ENCODE results near the gene NUDT21. TPM values are rescaled to one million over a fixed set of nuclear protein-coding genes. Genes with fewer than 3 reads are reported as not detected.
"Not testable (repeated sequence)": the region's sequence is repeated elsewhere in the genome, so short reads cannot be mapped to it uniquely, and the experiment has no call there.

The NUDT21 gene
- polyA plus RNA-seq, 3 donors from 2014 or later, result 71.2 to 79.8 (median 76.8) TPM

DNA sequence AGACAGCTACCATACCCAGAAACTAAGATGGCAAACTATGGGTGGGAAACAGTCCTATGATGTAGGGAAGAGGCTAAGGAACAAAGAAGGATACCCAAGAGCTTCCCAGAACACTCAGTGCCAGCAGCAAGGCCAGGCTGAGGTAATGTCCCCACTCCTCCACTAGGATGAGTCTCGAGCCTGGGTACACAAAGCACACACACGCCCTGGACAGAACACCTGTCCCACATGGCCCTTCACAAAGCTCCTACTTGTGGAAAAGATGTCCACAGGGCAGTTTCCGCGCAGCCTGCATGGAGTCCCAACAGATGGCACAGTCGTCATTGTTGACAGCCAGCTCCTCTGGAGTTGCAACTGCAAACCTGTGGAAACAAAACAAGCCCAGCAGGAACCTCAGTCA is 49.6 kb downstream of the NUDT21 start:
- Mint-ChIP-seq H3K9me3 (no peaks in the 10 kb centered on the region), H3K36me3 (peaks cover 11 to 42% (median 29%) of the 10 kb centered on the region in 3 donors), H3K4me3 (no peak overlapping the region)

DNA sequence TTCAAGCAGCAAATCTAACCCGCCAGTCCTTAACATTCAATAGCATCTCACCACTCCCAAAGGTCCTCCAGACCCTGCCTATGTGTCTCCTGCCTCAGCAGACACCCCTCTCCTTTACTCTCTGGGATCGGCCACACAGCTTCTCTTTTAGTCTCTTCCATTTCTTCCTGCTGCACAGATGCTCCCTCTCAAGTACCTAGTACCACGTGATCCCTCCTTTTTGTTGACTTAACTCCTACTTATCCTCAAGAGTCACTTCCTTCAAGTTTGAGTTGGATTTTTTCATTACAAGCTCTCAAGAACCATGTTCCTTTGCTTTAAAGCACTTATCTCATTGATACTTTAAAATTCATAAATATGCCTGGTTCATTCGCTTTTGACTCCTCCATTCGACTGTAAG is 50.7 kb downstream of the NUDT21 start:
- no peak overlapping the region for H3K27ac Mint-ChIP-seq

More for the DNA sequence above, 49.6 kb downstream of the NUDT21 start:
- Mint-ChIP-seq H3K27me3 (ENCODE audit: low read depth in 3 of 3) (peaks cover 0 to 2% (median 0%) of the 10 kb centered on the region in 3 donors), H3K4me1 (peaks cover 0 to 2% of the 10 kb centered on the region in 2 donors), H3K27ac (no peak overlapping the region)
- no peak for DNase-seq

DNA sequence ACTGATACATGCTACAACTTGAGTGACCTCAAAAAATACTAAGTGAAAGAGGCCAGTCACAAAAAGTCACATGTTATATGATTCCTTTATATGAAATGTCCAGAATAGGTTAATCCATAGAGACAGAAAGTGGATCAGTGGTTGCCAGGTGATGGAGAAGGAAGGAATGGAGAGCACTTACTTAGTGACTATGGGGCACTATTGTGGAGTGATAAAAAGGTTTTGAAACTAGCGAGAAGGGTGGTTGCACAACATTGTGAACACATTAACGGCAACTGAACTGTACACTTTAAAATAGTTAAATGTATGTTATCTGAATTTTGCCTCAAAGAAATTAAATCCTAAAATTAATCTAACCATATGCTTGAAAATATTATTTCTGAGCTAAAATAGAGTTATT is 51.6 kb downstream of the NUDT21 start:
- no peak overlapping the region for H3K4me3 Mint-ChIP-seq
- H3K27me3 Mint-ChIP-seq (ENCODE audit: low read depth in 3 of 3), result peaks cover 0 to 2% (median 0%) of the 10 kb centered on the region in 3 donors
- H3K9me3 Mint-ChIP-seq, result no peaks in the 10 kb centered on the region
- H3K36me3 Mint-ChIP-seq, result peaks cover 14 to 39% (median 35%) of the 10 kb centered on the region in 3 donors
- DNase-seq, result no peak
- no peak overlapping the region for H3K27ac Mint-ChIP-seq
- peaks cover 0 to 8% of the 10 kb centered on the region in 2 donors for H3K4me1 Mint-ChIP-seq

More for the DNA sequence above, 50.7 kb downstream of the NUDT21 start:
- Mint-ChIP-seq H3K4me3 (no peak overlapping the region), H3K36me3 (peaks cover 16 to 45% (median 33%) of the 10 kb centered on the region in 3 donors), H3K27me3 (ENCODE audit: low read depth in 3 of 3) (peaks cover 0 to 2% (median 0%) of the 10 kb centered on the region in 3 donors), H3K4me1 (peaks cover 2 to 5% of the 10 kb centered on the region in 2 donors), H3K9me3 (no peaks in the 10 kb centered on the region)
- no peak for DNase-seq

DNA sequence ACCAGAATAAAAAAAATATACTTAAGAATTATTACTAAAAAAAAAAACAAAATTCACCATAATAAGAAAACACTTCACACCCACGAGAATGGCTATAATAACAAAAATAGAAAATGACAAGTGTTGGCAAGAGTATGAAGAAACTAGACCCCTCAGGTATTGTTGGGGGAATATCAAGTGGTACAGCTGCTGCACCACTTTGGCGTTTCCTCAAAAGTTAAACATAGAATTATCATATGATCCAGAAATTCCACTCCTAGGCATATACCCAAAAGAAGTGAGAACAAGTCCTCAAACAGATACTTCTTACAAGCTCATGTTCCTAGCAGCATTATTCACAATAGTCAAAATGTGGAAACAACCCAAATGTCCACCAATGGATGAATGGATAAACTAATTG is 52.1 kb downstream of the NUDT21 start:
- Mint-ChIP-seq H3K27ac (no peak overlapping the region), H3K9me3 (no peaks in the 10 kb centered on the region), H3K36me3 (peaks cover 16 to 38% (median 37%) of the 10 kb centered on the region in 3 donors)

DNA sequence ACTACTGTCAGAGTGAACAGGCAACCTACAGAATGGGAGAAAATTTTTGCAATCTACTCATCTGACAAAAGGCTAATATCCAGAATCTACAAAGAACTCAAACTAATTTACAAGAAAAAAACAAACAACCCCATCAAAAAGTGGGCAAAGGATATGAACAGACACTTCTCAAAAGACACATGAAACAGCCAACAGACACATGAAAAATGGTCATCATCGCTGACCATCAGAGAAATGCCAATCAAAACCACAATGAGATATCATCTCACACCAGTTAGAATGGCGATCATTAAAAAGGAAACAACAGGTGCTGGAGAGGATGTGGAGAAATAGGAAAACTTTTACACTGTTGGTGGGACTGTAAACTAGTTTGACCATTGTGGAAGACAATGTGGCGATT is 54.4 kb downstream of the NUDT21 start:
- Mint-ChIP-seq H3K36me3 (peaks cover 30 to 37% (median 34%) of the 10 kb centered on the region in 3 donors), H3K4me1 (peaks cover 5 to 13% of the 10 kb centered on the region in 2 donors)
- not testable (repeated sequence) for DNase-seq; H3K27ac Mint-ChIP-seq; H3K9me3 Mint-ChIP-seq; H3K27me3 Mint-ChIP-seq (ENCODE audit: low read depth in 3 of 3); H3K4me3 Mint-ChIP-seq

More for the DNA sequence above, 52.1 kb downstream of the NUDT21 start:
- Mint-ChIP-seq H3K27me3 (ENCODE audit: low read depth in 3 of 3) (peaks cover 0 to 2% (median 0%) of the 10 kb centered on the region in 3 donors), H3K4me1 (peaks cover 1 to 9% of the 10 kb centered on the region in 2 donors), H3K4me3 (no peak overlapping the region)
- no peak for DNase-seq

DNA sequence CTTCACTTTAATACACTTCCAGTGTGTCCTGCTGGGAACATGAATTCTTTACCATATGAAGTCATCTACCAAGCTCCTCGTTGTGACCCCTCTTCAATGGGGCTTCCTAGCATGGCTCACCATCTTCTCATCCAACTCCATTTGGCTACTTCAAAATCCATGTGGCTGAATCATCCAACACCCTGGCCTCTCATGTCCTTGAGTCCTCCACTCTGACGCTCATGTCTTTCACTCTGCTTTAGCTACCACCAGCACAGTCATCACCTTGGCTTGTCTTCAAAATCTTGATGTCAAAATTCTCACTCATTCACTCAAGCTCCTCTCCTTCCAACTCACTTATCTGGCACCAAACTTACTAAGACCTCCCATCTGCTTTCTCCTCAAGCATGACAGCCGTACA is 61.6 kb downstream of the NUDT21 start:
- H3K9me3 Mint-ChIP-seq, result no peaks in the 10 kb centered on the region
- H3K27ac Mint-ChIP-seq, result no peak overlapping the region
- peaks cover 37 to 48% (median 47%) of the 10 kb centered on the region in 3 donors for H3K36me3 Mint-ChIP-seq
- no peak for DNase-seq
- H3K4me3 Mint-ChIP-seq, result no peak overlapping the region
- peaks cover 6 to 7% of the 10 kb centered on the region in 2 donors for H3K4me1 Mint-ChIP-seq
- peaks cover 0 to 4% (median 0%) of the 10 kb centered on the region in 3 donors for H3K27me3 Mint-ChIP-seq (ENCODE audit: low read depth in 3 of 3)

DNA sequence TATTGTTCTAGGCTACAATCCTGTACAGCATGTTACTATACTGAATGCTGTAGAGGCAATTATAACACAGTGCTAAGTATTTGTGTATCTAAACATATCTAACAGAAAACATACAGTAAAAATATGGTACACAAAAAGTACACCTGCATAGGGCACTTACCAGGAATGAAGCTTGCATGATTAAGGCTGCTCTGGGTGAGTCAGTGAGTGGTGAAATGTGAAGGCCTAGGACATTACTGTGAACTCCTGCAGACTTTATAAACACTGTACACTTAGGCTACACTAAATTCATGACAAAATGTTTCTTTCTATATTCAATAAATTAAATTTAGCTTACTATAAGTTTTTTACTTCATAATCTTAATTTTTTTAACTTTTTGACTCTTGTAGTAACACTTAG is 62.9 kb downstream of the NUDT21 start:
- Mint-ChIP-seq H3K27ac (no peak overlapping the region), H3K9me3 (no peaks in the 10 kb centered on the region), H3K36me3 (peaks cover 45 to 56% (median 51%) of the 10 kb centered on the region in 3 donors)

DNA sequence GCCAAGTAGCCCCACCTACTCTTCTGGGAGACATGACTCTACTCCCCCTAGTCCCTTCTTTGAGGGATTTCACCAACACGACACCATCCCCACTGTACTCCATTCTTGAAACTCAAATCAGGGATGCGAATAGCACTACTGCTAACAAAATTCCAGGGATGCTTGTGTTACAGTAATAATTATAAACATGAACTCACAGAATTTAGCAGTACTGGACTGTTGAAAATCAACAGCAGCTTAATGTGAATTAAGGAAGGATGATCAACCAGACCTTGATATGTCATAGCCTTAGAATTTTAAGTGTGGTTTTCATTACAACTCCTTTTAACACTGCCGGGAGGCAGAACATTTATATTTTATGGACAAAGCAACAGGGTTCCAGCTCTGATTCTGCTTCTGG is 63.7 kb downstream of the NUDT21 start:
- Mint-ChIP-seq H3K36me3 (peaks cover 51 to 61% (median 53%) of the 10 kb centered on the region in 3 donors), H3K27me3 (ENCODE audit: low read depth in 3 of 3) (peaks cover 0 to 7% (median 0%) of the 10 kb centered on the region in 3 donors), H3K27ac (no peak overlapping the region), H3K4me3 (no peak overlapping the region), H3K4me1 (peaks cover 0 to 3% of the 10 kb centered on the region in 2 donors), H3K9me3 (peaks cover 0 to 2% (median 0%) of the 10 kb centered on the region in 6 donors)
- DNase-seq, result no peak

More for the DNA sequence above, 62.9 kb downstream of the NUDT21 start:
- Mint-ChIP-seq H3K27me3 (ENCODE audit: low read depth in 3 of 3) (peaks cover 0 to 6% (median 0%) of the 10 kb centered on the region in 3 donors), H3K4me1 (peaks cover 0 to 3% of the 10 kb centered on the region in 2 donors), H3K4me3 (no peak overlapping the region)
- no peak for DNase-seq

DNA sequence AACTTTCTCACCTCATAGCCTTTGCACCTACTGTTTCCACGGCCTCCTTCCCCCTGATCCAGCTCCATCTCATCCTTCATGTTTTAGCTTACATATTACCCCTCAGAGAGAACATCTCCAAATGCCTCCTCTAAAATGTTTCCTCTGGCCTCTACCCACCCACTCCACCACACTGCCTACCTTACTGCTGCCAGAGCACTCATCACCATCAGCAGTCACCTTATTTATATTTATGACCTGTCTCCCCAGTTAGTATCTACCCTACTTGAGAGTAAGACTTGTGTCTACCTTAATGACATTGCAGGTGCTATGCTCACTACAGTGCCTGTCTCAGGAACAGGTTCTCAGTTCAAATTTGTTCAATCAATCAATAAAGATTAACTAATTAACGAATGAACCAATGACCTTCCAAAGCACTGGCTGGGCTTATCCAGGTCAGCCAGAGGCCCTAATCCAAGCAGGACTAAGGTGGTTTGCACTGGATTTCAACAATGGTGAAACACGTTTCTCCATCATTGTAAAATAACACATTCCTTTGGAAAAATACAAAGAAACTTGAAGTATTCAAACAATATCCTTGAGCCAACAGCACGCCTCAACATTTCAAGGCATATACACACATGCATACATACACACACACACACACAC is 66.9 kb downstream of the NUDT21 start:
- H3K27me3 Mint-ChIP-seq (ENCODE audit: low read depth in 3 of 3), result peaks cover 0 to 5% (median 0%) of the 10 kb centered on the region in 3 donors
- peaks cover 2 to 19% (median 6%) of the 10 kb centered on the region in 6 donors for H3K9me3 Mint-ChIP-seq
- peaks cover 57 to 74% (median 58%) of the 10 kb centered on the region in 3 donors for H3K36me3 Mint-ChIP-seq
- H3K27ac Mint-ChIP-seq, result no peak overlapping the region
- H3K4me1 Mint-ChIP-seq, result peaks cover 2 to 5% of the 10 kb centered on the region in 2 donors
- no peak for DNase-seq
- no peak overlapping the region for H3K4me3 Mint-ChIP-seq

DNA sequence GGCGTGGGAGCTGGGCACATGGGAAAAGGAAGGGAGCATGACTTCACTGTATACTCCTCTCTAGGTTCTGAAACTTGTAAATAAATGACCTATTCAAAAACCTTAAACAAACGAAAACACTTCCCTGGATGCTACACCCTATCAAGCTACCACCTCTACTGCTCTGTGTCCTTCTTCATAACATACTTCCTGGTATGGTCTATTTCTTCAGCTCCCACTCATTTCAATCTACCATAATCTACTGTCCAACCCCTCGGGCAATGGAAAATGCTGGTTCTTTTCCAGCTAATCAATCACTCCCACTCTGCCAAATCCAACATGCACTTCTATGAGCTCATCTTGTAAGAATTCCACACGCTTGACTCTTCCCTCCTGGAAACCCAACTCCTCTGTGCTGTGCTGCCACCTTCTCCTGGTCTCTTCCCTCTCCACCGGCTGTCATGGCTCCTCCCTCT is 68.2 kb downstream of the NUDT21 start:
- Mint-ChIP-seq H3K27me3 (ENCODE audit: low read depth in 3 of 3) (peaks cover 0 to 5% (median 0%) of the 10 kb centered on the region in 3 donors), H3K4me3 (no peak overlapping the region), H3K9me3 (peaks cover 2 to 19% (median 6%) of the 10 kb centered on the region in 6 donors), H3K36me3 (peaks cover 64 to 78% (median 69%) of the 10 kb centered on the region in 3 donors), H3K27ac (no peak overlapping the region), H3K4me1 (peaks cover 2 to 5% of the 10 kb centered on the region in 2 donors)
- no peak for DNase-seq

DNA sequence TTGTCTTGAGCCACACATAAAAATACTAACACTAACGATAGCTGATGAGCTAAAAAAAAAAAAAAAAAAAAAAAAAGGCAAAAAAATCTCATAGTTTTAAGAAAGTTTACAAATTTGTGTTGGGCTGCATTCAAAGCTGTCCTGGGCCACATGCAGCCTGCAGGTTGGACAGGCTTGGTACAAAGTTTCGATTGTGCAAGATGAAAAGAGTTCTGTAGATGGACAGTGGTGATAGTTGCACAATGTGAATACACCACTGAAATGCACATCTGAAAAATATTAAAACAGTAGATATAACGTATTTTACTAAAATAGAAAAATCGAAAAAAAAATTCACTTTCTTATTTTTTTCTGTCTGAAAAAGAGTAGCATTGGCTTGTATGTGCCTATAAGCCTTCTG is 68.7 kb downstream of the NUDT21 start:
- H3K27ac Mint-ChIP-seq, result no peak overlapping the region
- no peak for DNase-seq
- H3K4me1 Mint-ChIP-seq, result peaks cover 2 to 5% of the 10 kb centered on the region in 2 donors
- H3K9me3 Mint-ChIP-seq, result peaks cover 2 to 19% (median 6%) of the 10 kb centered on the region in 6 donors
- H3K27me3 Mint-ChIP-seq (ENCODE audit: low read depth in 3 of 3), result peaks cover 0 to 5% (median 0%) of the 10 kb centered on the region in 3 donors
- H3K4me3 Mint-ChIP-seq, result no peak overlapping the region
- H3K36me3 Mint-ChIP-seq, result peaks cover 62 to 76% (median 69%) of the 10 kb centered on the region in 3 donors

DNA sequence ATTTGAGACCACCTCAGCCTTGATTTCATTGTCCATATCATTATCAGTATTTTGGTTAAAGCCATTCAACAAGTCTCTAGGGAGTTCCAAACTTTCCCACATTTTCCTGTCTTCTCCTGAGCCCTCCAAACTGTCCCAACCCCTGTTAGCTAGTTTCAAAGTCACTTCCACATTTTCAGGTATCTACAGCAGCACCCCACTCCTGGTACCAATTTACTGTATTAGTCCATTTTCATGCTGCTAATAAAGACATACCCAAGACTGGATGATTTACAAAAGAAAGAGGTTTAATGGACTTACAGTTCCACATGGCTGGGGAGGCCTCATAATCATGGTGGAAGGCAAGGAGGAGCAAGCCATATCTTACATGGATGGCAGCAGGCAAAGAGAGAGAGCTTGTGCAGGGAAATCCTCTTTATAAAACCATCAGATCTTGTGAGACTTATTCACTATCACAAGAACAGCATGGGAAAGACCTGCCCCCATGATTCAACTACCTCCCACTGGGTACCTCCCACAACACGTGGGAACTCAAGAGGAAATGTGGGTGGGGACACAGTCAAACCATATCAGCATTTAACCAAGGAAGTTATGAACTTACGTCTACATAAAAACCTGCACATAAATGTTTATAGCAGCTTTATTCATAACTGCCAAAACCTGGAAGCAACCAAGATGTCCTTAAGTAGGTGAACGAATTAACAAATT is 70.2 kb downstream of the NUDT21 start:
- not testable (repeated sequence) for DNase-seq; H3K4me3 Mint-ChIP-seq; H3K27me3 Mint-ChIP-seq (ENCODE audit: low read depth in 3 of 3); H3K4me1 Mint-ChIP-seq
- Mint-ChIP-seq H3K27ac (peak overlapping the region in 1 of 6 donors; percentile 20), H3K9me3 (peaks cover 2 to 19% (median 6%) of the 10 kb centered on the region in 6 donors), H3K36me3 (peaks cover 60 to 73% (median 65%) of the 10 kb centered on the region in 3 donors)

Measured in immature natural killer cell (primary cell).